Ishikawa (cell line): ENCODE measurements around the gene DHODH.

Experiments used
- CEBPB ChIP-seq: IDR thresholded peaks from 2 replicates; pipeline ENCODE4 v1.6.1; 2012
- CREB1 ChIP-seq: IDR thresholded peaks from 2 replicates; pipeline ENCODE4 v1.6.1; 2012; ENCODE audit warnings: low read depth
- EGR1 ChIP-seq: IDR thresholded peaks from 2 replicates; pipeline ENCODE4 v1.6.1; 2012
- EP300 ChIP-seq: IDR thresholded peaks from 2 replicates; pipeline ENCODE4 v1.6.1; 2012; ENCODE audit warnings: borderline replicate concordance
- FOXM1 ChIP-seq: IDR thresholded peaks from 2 replicates; pipeline ENCODE4 v1.6.1; 2012; ENCODE audit warnings: low read depth, borderline replicate concordance
- NFIC ChIP-seq: IDR thresholded peaks from 2 replicates; pipeline ENCODE4 v1.6.1; 2012
- RAD21 ChIP-seq: IDR thresholded peaks from 2 replicates; pipeline ENCODE4 v1.6.1; 2012; ENCODE audit warnings: low read depth
- TAF1 ChIP-seq: IDR thresholded peaks from 2 replicates; pipeline ENCODE4 v1.6.1; 2012; ENCODE audit warnings: low read depth, mild to moderate bottlenecking
- TCF12 ChIP-seq: IDR thresholded peaks from 2 replicates; pipeline ENCODE4 v1.6.1; 2012; ENCODE audit warnings: low read depth
- TEAD4 ChIP-seq: IDR thresholded peaks from 2 replicates; pipeline ENCODE4 v1.6.1; 2012
- YY1 ChIP-seq: IDR thresholded peaks from 2 replicates; pipeline ENCODE4 v1.6.1; 2012; ENCODE audit warnings: low read depth
- ZBTB7A ChIP-seq: IDR thresholded peaks from 2 replicates; pipeline ENCODE4 v1.6.1; 2012; ENCODE audit warnings: low read depth
- TF ChIP-seq, protein P1 (sequence below): IDR thresholded peaks from 2 replicates; pipeline ENCODE4 v1.6.1; 2012
- TF ChIP-seq, protein P2 (sequence below): IDR thresholded peaks from 2 replicates; pipeline ENCODE4 v1.6.1; 2012
- TF ChIP-seq, protein P3 (sequence below): IDR thresholded peaks from 2 replicates; pipeline ENCODE4 v1.6.1; 2012; ENCODE audit warnings: low read depth, mild to moderate bottlenecking

The DHODH gene

DNA sequence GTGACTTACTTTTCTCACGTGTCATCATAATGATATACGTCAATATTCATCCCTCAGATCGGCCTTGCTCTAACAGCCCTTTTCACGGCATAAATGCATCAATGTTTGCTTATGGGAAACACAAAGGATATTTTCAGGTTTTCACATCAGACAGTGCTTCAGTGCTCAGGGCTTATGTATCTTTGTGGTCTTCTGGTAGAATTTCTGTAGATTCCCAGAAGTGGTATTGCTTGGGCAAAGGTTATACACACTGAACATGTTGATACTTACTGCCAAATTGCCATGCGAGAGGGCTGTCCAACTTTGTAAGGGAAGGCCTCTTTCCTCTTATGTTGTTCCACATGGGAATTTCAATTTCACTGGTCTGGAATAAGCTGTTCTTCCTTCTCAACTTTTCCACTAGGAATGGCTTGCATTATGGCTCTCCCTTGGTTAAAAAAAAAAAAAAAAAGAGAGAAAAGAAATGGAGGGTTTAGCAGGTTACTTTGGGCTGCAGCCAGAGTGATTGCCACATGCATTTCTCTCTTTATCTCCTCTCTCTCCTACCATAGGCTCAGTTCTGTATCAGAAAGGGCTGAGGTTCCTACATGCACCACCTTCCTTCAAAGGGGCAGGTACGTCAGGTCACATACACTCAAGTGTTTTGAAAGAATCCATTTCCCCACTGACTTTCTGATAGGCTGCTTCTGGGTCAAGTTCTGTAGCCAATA is 19.3 kb downstream of the DHODH start:
- TF ChIP-seq, protein P1, sequence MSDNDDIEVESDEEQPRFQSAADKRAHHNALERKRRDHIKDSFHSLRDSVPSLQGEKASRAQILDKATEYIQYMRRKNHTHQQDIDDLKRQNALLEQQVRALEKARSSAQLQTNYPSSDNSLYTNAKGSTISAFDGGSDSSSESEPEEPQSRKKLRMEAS = no peak
- no peak for TF ChIP-seq TEAD4
- TF ChIP-seq EGR1 = no peak
- TF ChIP-seq, protein P2, sequence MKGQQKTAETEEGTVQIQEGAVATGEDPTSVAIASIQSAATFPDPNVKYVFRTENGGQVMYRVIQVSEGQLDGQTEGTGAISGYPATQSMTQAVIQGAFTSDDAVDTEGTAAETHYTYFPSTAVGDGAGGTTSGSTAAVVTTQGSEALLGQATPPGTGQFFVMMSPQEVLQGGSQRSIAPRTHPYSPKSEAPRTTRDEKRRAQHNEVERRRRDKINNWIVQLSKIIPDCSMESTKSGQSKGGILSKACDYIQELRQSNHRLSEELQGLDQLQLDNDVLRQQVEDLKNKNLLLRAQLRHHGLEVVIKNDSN = no peak
- no peak for TF ChIP-seq CREB1
- no peak for TF ChIP-seq YY1
- TF ChIP-seq EP300 = no peak
- no peak for TF ChIP-seq TCF12
- TF ChIP-seq TAF1 = no peak
- TF ChIP-seq ZBTB7A = no peak
- TF ChIP-seq RAD21 = no peak
- TF ChIP-seq, protein P3, sequence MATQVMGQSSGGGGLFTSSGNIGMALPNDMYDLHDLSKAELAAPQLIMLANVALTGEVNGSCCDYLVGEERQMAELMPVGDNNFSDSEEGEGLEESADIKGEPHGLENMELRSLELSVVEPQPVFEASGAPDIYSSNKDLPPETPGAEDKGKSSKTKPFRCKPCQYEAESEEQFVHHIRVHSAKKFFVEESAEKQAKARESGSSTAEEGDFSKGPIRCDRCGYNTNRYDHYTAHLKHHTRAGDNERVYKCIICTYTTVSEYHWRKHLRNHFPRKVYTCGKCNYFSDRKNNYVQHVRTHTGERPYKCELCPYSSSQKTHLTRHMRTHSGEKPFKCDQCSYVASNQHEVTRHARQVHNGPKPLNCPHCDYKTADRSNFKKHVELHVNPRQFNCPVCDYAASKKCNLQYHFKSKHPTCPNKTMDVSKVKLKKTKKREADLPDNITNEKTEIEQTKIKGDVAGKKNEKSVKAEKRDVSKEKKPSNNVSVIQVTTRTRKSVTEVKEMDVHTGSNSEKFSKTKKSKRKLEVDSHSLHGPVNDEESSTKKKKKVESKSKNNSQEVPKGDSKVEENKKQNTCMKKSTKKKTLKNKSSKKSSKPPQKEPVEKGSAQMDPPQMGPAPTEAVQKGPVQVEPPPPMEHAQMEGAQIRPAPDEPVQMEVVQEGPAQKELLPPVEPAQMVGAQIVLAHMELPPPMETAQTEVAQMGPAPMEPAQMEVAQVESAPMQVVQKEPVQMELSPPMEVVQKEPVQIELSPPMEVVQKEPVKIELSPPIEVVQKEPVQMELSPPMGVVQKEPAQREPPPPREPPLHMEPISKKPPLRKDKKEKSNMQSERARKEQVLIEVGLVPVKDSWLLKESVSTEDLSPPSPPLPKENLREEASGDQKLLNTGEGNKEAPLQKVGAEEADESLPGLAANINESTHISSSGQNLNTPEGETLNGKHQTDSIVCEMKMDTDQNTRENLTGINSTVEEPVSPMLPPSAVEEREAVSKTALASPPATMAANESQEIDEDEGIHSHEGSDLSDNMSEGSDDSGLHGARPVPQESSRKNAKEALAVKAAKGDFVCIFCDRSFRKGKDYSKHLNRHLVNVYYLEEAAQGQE = no peak
- no peak for TF ChIP-seq NFIC
- no peak for TF ChIP-seq CEBPB
- TF ChIP-seq FOXM1 = no peak

DNA sequence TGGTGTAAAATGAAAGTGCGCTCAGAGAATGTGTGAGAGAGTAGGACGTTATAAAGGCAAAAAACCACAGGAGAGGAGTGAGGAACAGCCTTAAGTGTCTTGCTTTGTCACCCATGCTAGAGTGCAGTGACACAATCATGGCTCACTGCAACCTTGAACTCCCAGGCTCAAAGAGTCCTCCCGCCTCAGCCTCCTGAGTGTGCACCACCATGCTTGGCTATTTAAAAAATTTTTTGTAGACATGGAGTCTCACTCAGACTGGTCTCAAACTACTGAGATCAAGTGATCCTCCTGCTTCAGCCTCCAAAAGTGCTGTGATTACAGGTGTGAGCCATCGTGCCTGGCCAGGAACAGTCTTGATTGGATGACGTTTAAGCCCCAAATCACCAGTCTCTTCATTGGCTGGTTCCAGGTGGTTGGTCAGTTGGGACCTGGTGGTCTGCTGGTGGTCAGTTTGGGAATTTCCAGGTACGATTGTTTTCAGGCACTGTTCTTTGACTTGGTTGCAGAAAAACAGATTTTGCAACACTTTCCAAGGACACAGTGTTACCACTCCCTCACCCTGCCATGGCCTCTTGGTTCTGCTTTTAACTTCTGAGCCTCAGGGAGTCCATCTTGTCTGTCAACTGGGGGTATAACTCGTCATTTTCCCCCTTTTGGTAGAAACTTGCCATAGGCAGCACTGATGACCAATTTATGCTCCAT is 21.2 kb downstream of the DHODH start:
- TF ChIP-seq CREB1 (no peak), TAF1 (no peak), FOXM1 (no peak), RAD21 (no peak), TEAD4 (no peak), EGR1 (no peak), TCF12 (no peak), EP300 (no peak), CEBPB (no peak), YY1 (no peak), NFIC (no peak)
- TF ChIP-seq, protein P1 = no peak
- TF ChIP-seq, protein P3 = no peak
- TF ChIP-seq, protein P2 = no peak

DNA sequence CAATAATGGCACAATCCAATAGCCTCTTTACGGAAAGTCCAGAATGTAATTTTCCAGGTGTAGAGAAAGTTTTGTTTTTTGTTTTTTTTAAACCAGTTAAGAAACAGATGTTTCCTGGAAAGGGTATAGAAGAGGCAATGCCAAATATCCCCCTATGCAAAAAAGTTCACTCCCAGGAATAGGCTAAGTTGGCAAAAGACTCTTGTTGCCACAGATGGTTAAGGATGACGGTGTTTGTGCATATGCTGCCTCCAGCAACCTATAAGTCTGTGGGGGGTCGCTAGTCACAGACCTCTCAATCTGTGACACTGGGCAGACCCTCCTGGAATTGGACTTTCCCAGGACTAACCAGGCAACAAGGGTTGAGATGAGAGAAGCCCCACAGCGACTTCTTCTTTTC is 24.9 kb downstream of the DHODH start:
- TF ChIP-seq EP300 = no peak
- TF ChIP-seq, protein P1 = no peak
- TF ChIP-seq CREB1 = no peak
- TF ChIP-seq, protein P3 = no peak
- TF ChIP-seq ZBTB7A = no peak
- no peak for TF ChIP-seq CEBPB
- TF ChIP-seq TCF12 = no peak
- TF ChIP-seq, protein P2 = no peak
- no peak for TF ChIP-seq RAD21
- TF ChIP-seq YY1 = no peak
